Heart left ventricle (tissue), 16 donors: ENCODE results near the gene KPTN. TPM values are rescaled to one million over a fixed set of nuclear protein-coding genes. Genes with fewer than 3 reads are reported as not detected.

Experiments
- ATAC-seq, 4 donors: fragments of 200-7000 bp; cut with Tn5 transposase; one replicate each; pipeline ENCODE4 v1.9.1; 2020 to 2022; ENCODE audit warnings: moderate library complexity in 4 of 4, mild to moderate bottlenecking in 3 of 4, moderate number of reproducible peaks in 1 of 4
- DNase-seq, 5 donors: peaks; one replicate each; pipeline ENCODE4 v3.0.0-alpha.2; 2020
- H3K27ac ChIP-seq, 12 donors: fragments of 200-600 bp; sonication (generic) in 4 of 12; one replicate each; pipeline versions ENCODE4 v1.5.0 to v1.8.0; 2016 to 2022; ENCODE audit warnings: mild to moderate bottlenecking in 2 of 12
- H3K27me3 ChIP-seq, 9 donors: fragments of 200-600 bp; sonication (generic) in 2 of 9; one replicate each; pipeline versions ENCODE4 v1.5.1 to v1.8.0; 2016 to 2022; ENCODE audit warnings: mild to moderate bottlenecking in 3 of 9
- H3K36me3 ChIP-seq, 9 donors: fragments of 200-600 bp; sonication (generic) in 2 of 9; one replicate each; pipeline versions ENCODE4 v1.5.0 to v1.8.0; 2018 to 2022; ENCODE audit warnings: mild to moderate bottlenecking in 2 of 9
- H3K4me1 ChIP-seq, 12 donors: fragments of 200-600 bp; sonication (generic) in 4 of 12; one replicate each; pipeline versions ENCODE4 v1.5.0 to v1.8.0; 2016 to 2022; ENCODE audit warnings: mild to moderate bottlenecking in 3 of 12
- H3K4me3 ChIP-seq, 12 donors: fragments of 200-600 bp; sonication (generic) in 4 of 12; one replicate each; pipeline versions ENCODE4 v1.5.0 to v1.8.0; 2017 to 2022; ENCODE audit warnings: mild to moderate bottlenecking in 9 of 12, moderate library complexity in 4 of 12
- H3K9me3 ChIP-seq, 12 donors: fragments of 200-600 bp; sonication (generic) in 4 of 12; one replicate each; pipeline versions ENCODE4 v1.5.0 to v1.8.0; 2016 to 2022; ENCODE audit warnings: mild to moderate bottlenecking in 1 of 12
- POLR2A ChIP-seq, 2 donors: fragments of 450-650 bp; IDR thresholded peaks; one replicate each; pipeline ENCODE4 v1.6.1; 2017; ENCODE audit warnings: antibody characterized with exemption in 2 of 2, mild to moderate bottlenecking in 2 of 2, moderate library complexity in 2 of 2
- WGBS, 4 donors: extraction: QIAGEN DNeasy Blood & Tissue Kit in 2 of 4; methylation state at CpG; one replicate each; pipeline versions ENCODE4 v1.1.5 to v1.1.7; 2013 to 2018; 5-methylcytosine and 5-hydroxymethylcytosine counted together
- intact Hi-C, 10 donors: fragments of 100-400 bp; cut with DNase I; formaldehyde crosslinking; loops; one replicate each; pipeline versions ENCODE4 v1.11.1 to v1.14.2; 2022
- polyA plus RNA-seq, 2 donors: library from polyadenylated mRNA; stranded (reverse); fragments of 200-250 nt; gene quantifications; one replicate each; pipeline ENCODE4 v1.2.3, GENCODE V29; 2013
- total RNA-seq, 9 donors: library from RNA; depleted of rRNA in 2 of 9; stranded (reverse); fragments of >200 nt in 2 of 9; fragmentation: NEBNext Ultra II Directional in 3 of 9; extraction: Animal tissue kit (Norgen Biotek cat#: 25700) in 3 of 9; gene quantifications; one replicate each; pipeline versions ENCODE4 v1.1.0 to v1.2.4, GENCODE V29; 2016 to 2023
- TF ChIP-seq, protein P1 (sequence below), 12 donors: fragments of 200-600 bp; sonication (generic) in 4 of 12; IDR thresholded peaks; one replicate each; pipeline versions ENCODE4 v1.5.0 to v1.8.0; 2018 to 2022; ENCODE audit warnings: antibody characterized with exemption in 12 of 12, mild to moderate bottlenecking in 5 of 12
- donor health status: ischemic (EF 13 %, LVEDD 7.1; RV severe dilation, severe dysfunction).
- donor health status: healthy with polysubstance abuse.
- donor health status: DM: no; HTN: yes; CAD: no.
- donor health status: DM: no; HTN: no; CAD: no.
- donor health status: ischemic (EF 25% LVEDD 6.9; RV normal size, moderate dysfunction).
- donor health status: ischemic (EF 25% LVEDD 5.7; RV mildly dilated, moderate dysfunction).
- donor health status: healthy.
- donor health status: DM: yes; HTN: yes; CAD: no.
- donor health status: ischemic (EF 35%, LVEDD 5.7; RV mildly dilated, moderate dysfunction).
- donor health status: nonischemic (EF 11% LVEDD 7.7; RV severe dilation, severe dysfunction).
- donor health status: DM: yes; HTN: yes; CAD: no.
- donor health status: PGD.
- donor health status: ischemic (EF 29% LVEDD 5.4; RV normal size, mild dysfunction).
- donor health status: nonischemic (EF 23%, LVEDD 6.1; RV moderate dilation, normal function).

The KPTN gene
- total and polyA plus RNA-seq, 11 donors = 3.2 to 15.8 (median 7.8) TPM

DNA sequence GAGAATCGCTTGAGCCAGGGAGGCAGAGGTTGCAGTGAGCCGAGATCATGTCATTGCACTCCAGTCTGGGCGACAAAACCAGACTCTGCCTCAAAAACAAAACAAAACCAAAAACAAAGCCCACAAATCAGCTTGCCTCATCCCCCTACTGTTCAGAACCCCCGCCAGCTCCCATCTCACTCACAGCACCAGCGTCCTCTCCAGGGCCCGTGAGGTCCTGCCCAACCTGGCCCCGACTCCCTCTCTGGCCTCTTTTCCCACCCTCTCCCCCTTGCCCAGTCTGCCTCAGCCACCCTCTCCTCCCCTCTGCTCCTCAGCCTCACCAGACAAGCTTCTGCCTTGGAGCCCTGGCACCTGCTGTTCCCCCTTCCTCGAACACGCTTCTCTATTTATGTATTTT is 16.1 kb downstream of the KPTN start:
- Histone ChIP-seq H3K27me3 (peaks cover 0 to 44% (median 21%) of the 10 kb centered on the region in 9 donors), H3K27ac (peak overlapping the region in 1 of 12 donors; percentile 29), H3K36me3 (no peaks in the 10 kb centered on the region), H3K4me3 (no peak overlapping the region), H3K9me3 (no peaks in the 10 kb centered on the region), H3K4me1 (peaks cover 0 to 14% (median 0%) of the 10 kb centered on the region in 12 donors)
- TF ChIP-seq, protein P1, sequence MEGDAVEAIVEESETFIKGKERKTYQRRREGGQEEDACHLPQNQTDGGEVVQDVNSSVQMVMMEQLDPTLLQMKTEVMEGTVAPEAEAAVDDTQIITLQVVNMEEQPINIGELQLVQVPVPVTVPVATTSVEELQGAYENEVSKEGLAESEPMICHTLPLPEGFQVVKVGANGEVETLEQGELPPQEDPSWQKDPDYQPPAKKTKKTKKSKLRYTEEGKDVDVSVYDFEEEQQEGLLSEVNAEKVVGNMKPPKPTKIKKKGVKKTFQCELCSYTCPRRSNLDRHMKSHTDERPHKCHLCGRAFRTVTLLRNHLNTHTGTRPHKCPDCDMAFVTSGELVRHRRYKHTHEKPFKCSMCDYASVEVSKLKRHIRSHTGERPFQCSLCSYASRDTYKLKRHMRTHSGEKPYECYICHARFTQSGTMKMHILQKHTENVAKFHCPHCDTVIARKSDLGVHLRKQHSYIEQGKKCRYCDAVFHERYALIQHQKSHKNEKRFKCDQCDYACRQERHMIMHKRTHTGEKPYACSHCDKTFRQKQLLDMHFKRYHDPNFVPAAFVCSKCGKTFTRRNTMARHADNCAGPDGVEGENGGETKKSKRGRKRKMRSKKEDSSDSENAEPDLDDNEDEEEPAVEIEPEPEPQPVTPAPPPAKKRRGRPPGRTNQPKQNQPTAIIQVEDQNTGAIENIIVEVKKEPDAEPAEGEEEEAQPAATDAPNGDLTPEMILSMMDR (IDR thresholded peaks at IDR 0.05) = no peak
- no peak for TF ChIP-seq POLR2A (IDR thresholded peaks at IDR 0.05)
- 38 to 55% (median 40%) methylated on average over 9 of the region's 9 CpGs for WGBS, 4 donors
- ATAC-seq = no peak
- intact Hi-C loops = no loop called here
- peak in 1 of 5 donors; percentile 7 for DNase-seq

DNA sequence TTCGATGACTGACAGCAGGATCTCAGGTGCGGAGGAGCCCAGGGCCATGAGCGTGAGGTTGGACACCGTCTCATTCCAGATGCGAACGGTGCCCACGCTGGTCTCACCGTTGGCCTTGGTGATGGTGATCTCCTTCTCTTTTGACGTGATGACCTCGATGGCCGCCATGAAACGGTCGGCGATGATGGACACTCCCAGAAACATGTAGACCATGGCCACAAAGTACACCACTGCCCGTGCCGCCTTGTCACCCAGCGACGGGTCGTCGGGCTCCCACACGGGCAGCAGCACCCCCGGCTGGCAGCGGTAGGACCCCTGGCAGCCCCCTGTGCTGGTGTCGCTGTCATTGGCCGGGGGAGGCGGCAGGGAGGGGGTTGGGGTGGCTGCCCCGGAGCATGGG is 18.1 kb downstream of the KPTN start:
- Histone ChIP-seq H3K27ac (no peak overlapping the region), H3K27me3 (peaks cover 0 to 34% (median 7%) of the 10 kb centered on the region in 9 donors), H3K9me3 (no peaks in the 10 kb centered on the region), H3K4me3 (no peak overlapping the region), H3K4me1 (no peaks in the 10 kb centered on the region), H3K36me3 (no peaks in the 10 kb centered on the region)
- whole genome bisulfite sequencing, 4 donors = 77 to 86% (median 82%) methylated on average over 27 of the region's 27 CpGs
- DNase-seq (peak in 1 of 5 donors; percentile 46), ATAC-seq (no peak)
- intact Hi-C loops = no loop called here
- TF ChIP-seq, protein P1 (IDR thresholded peaks at IDR 0.05) = no peak
- TF ChIP-seq POLR2A (IDR thresholded peaks at IDR 0.05) = no peak

DNA sequence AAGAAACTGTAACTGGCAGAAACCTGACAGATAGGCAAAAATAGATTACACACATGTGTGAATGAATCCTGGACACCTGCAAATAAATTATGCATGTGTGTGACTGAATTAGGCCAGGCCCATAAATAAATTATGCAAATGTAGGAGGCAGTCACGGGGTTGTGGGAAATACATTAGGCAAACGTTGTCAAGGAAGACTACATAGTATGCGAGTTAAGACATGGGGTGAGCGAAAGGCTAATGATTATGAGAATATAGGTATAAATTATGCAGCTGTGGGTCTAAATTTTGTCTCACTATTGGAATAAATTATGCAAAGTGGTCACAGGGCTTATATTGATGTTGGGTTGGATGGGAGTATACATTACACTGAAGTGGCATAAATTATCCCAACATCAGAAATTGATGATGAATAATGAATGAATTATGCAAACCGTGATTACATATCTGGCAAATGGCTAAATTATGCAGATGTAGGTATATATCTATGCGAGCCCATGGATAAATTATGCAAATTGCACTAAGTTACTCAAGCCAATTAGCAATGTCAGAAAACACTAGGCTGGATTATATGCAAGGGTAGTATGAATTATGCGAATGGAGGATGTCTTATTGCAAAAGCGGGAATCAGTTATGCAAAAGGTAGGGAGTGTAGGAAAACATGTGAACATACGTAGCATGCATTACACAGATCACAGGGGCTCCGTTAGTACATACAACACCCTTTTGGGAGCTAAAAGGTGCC is 19.2 kb downstream of the KPTN start:
- Histone ChIP-seq H3K4me1 (no peaks in the 10 kb centered on the region), H3K27me3 (peaks cover 4 to 38% (median 12%) of the 10 kb centered on the region in 9 donors), H3K9me3 (no peaks in the 10 kb centered on the region), H3K27ac (no peak overlapping the region), H3K4me3 (no peak overlapping the region), H3K36me3 (no peaks in the 10 kb centered on the region)
- TF ChIP-seq, protein P1 (IDR thresholded peaks at IDR 0.05) = no peak
- TF ChIP-seq POLR2A (IDR thresholded peaks at IDR 0.05) = no peak
- DNase-seq (no peak), ATAC-seq (no peak)
- intact Hi-C loops = no loop called here
- WGBS, 4 donors = 67 to 71% (median 69%) methylated on average over 10 of the region's 10 CpGs

DNA sequence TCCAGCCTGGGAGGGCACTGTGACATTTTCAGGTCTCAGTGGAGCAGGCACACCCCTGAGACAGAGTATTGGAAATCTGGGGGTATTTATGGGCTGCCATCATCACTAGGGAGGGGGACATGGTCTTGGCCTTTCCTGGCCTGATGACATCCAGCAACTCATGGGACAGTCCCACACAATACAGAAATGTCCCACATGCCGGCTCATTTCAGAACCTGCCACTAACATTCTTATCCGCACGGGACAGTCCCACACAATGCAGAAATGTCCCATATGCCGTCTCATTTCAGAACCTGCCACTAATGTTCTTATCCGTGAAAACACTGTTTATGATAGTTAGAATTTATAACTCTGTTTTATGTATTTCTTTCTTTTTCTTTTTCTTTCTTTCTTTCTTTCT is 22.1 kb downstream of the KPTN start:
- intact Hi-C loops = no loop called here
- Histone ChIP-seq H3K27me3 (peaks cover 12 to 63% (median 27%) of the 10 kb centered on the region in 9 donors), H3K36me3 (no peaks in the 10 kb centered on the region), H3K27ac (no peak overlapping the region), H3K9me3 (peaks cover 0 to 1% (median 0%) of the 10 kb centered on the region in 12 donors), H3K4me3 (no peak overlapping the region), H3K4me1 (peaks cover 0 to 7% (median 0%) of the 10 kb centered on the region in 12 donors)
- no peak for ATAC-seq
- no peak for DNase-seq
- TF ChIP-seq, protein P1 (IDR thresholded peaks at IDR 0.05) = no peak
- TF ChIP-seq POLR2A (IDR thresholded peaks at IDR 0.05) = no peak
- 77 to 84% (median 81%) methylated on average over 5 of the region's 5 CpGs for WGBS, 4 donors
